ENCODE data around the gene C6orf62. TPM values are rescaled to one million over a fixed set of nuclear protein-coding genes. Genes with fewer than 3 reads are reported as not detected.
"Not testable (repeated sequence)": the region's sequence is repeated elsewhere in the genome, so short reads cannot be mapped to it uniquely, and the experiment has no call there.

Gene C6orf62
- total RNA-seq, 2 donors from 2014 or later = 103 to 110 TPM

GRCh38 chr6:24666097-24666640, 52.8 kb downstream of the C6orf62 start:
- ATAC-seq (peak; percentile 38), DNase-seq (peak in 2 of 3 donors; percentile 22 to 31)
- peaks cover 7% of the 10 kb centered on the region for H3K36me3 Mint-ChIP-seq (ENCODE audit: low read depth)
- H3K4me1 Mint-ChIP-seq = peaks cover 50% of the 10 kb centered on the region
- peak overlapping the region; percentile 96 for H3K4me3 Mint-ChIP-seq
- no peaks in the 10 kb centered on the region for H3K9me3 ChIP-seq (ENCODE audit: control insufficient read depth, low read length, poor library complexity, severe bottlenecking)
- H3K27me3 Mint-ChIP-seq = no peaks in the 10 kb centered on the region
- H3K27ac Mint-ChIP-seq = peak overlapping the region; percentile 99

- ATAC-seq (no peak), DNase-seq (no peak)
- H3K27ac Mint-ChIP-seq = peak overlapping the region; percentile 99
- peaks cover 7% of the 10 kb centered on the region for H3K36me3 Mint-ChIP-seq (ENCODE audit: low read depth)
- peak overlapping the region; percentile 43 for H3K4me3 Mint-ChIP-seq
- no peaks in the 10 kb centered on the region for H3K27me3 Mint-ChIP-seq
- peaks cover 53% of the 10 kb centered on the region for H3K4me1 Mint-ChIP-seq
- no peaks in the 10 kb centered on the region for H3K9me3 ChIP-seq (ENCODE audit: control insufficient read depth, low read length, poor library complexity, severe bottlenecking)
Observed at GRCh38 chr6:24664046-24664987, 54.6 kb downstream of the C6orf62 start.

GRCh38 chr6:24663189-24663588, 55.8 kb downstream of the C6orf62 start:
- peak overlapping the region; percentile 73 for H3K27ac Mint-ChIP-seq
- no peaks in the 10 kb centered on the region for H3K27me3 Mint-ChIP-seq
- no peaks in the 10 kb centered on the region for H3K9me3 ChIP-seq (ENCODE audit: control insufficient read depth, low read length, poor library complexity, severe bottlenecking)
- no peak overlapping the region for H3K4me3 Mint-ChIP-seq
- ATAC-seq (no peak), DNase-seq (no peak)
- peaks cover 47% of the 10 kb centered on the region for H3K4me1 Mint-ChIP-seq
- H3K36me3 Mint-ChIP-seq (ENCODE audit: low read depth) = peaks cover 7% of the 10 kb centered on the region

GRCh38 chr6:24662236-24662635, 56.7 kb downstream of the C6orf62 start:
- Mint-ChIP-seq H3K27me3 (no peaks in the 10 kb centered on the region), H3K36me3 (ENCODE audit: low read depth) (peaks cover 7% of the 10 kb centered on the region), H3K4me3 (no peak overlapping the region), H3K27ac (peak overlapping the region; percentile 73), H3K4me1 (peaks cover 41% of the 10 kb centered on the region)
- DNase-seq (no peak), ATAC-seq (no peak)
- no peaks in the 10 kb centered on the region for H3K9me3 ChIP-seq (ENCODE audit: control insufficient read depth, low read length, poor library complexity, severe bottlenecking)

DNA sequence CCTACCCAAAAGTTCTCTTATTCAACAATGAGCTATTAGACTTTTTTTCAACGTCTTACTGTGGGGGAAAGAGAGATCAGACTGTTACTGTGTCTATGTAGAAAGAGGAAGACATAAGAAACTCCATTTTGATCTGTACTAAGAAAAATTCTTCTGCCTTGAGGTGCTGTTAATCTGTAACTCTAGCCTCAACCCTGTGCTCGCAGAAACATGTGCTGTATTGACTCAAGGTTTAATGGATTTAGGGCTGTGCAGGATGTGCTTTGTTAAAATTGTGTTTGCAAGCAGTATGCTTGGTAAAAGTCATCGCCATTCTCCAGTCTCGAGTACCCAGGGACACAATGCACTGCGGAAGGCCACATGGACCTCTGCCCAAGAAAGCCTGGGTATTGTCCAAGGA, 57.2 kb downstream of the C6orf62 start:
- Mint-ChIP-seq H3K4me1 (peaks cover 41% of the 10 kb centered on the region), H3K27ac (peak overlapping the region; percentile 16)
- ATAC-seq; H3K36me3 Mint-ChIP-seq (ENCODE audit: low read depth); DNase-seq; H3K9me3 ChIP-seq (ENCODE audit: control insufficient read depth, low read length, poor library complexity, severe bottlenecking); H3K27me3 Mint-ChIP-seq; H3K4me3 Mint-ChIP-seq: not testable (repeated sequence)

GRCh38 chr6:24660105-24660504, 58.8 kb downstream of the C6orf62 start:
- Mint-ChIP-seq H3K4me1 (peaks cover 47% of the 10 kb centered on the region), H3K36me3 (ENCODE audit: low read depth) (peaks cover 12% of the 10 kb centered on the region), H3K27me3 (no peaks in the 10 kb centered on the region), H3K27ac (peak overlapping the region; percentile 1), H3K4me3 (no peak overlapping the region)
- DNase-seq = no peak
- no peaks in the 10 kb centered on the region for H3K9me3 ChIP-seq (ENCODE audit: control insufficient read depth, low read length, poor library complexity, severe bottlenecking)
- ATAC-seq = no peak

DNA sequence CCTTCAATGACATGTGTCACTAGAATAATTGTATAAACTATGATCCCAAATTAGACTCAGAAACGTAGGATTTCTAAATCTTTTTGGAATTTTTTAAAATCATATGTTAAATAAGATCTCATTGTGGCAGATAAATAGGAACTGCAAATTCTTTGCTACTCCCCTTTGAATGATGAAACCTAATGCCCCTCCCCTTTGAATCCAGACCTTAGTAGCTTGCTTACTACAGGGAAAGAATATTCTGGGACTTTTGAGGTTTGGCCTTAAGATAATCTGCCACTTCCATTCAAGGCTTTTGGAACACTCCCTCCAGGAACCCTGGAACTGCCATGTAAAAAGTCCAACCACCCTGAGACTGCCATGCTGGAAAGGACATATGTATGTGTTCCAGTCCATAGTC, 59.4 kb downstream of the C6orf62 start:
- ATAC-seq (no peak), DNase-seq (no peak)
- H3K36me3 Mint-ChIP-seq (ENCODE audit: low read depth) = peaks cover 11% of the 10 kb centered on the region
- no peaks in the 10 kb centered on the region for H3K9me3 ChIP-seq (ENCODE audit: control insufficient read depth, low read length, poor library complexity, severe bottlenecking)
- peaks cover 41% of the 10 kb centered on the region for H3K4me1 Mint-ChIP-seq
- H3K4me3 Mint-ChIP-seq = no peak overlapping the region
- peak overlapping the region; percentile 1 for H3K27ac Mint-ChIP-seq
- no peaks in the 10 kb centered on the region for H3K27me3 Mint-ChIP-seq

GRCh38 chr6:24658573-24659560, 60.1 kb downstream of the C6orf62 start:
- Mint-ChIP-seq H3K4me1 (peaks cover 37% of the 10 kb centered on the region), H3K36me3 (ENCODE audit: low read depth) (peaks cover 10% of the 10 kb centered on the region), H3K4me3 (no peak overlapping the region), H3K27ac (no peak overlapping the region), H3K27me3 (no peaks in the 10 kb centered on the region)
- no peaks in the 10 kb centered on the region for H3K9me3 ChIP-seq (ENCODE audit: control insufficient read depth, low read length, poor library complexity, severe bottlenecking)
- ATAC-seq = no peak
- no peak for DNase-seq

DNA sequence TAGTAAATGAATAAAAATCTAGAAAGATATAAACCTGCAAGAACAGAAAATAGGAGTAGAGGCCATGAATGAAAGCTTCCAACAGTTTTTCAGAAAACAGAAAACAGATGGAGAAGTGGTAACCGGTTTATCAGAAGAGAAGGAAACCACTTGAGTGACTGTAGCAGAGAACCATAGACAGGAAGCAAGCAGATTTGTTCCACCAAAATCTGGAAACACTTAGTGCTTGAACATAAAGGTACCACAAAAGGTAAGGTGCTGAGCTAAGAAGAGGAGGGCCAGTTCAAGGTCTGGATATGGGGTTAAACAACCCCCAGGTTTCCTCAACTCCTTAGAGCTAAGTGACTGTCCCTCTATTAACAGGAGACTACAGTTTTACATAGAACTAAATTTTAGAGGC, 63.7 kb downstream of the C6orf62 start:
- H3K27ac Mint-ChIP-seq = peak overlapping the region; percentile 70
- no peak for ATAC-seq

More for the DNA sequence above, 63.7 kb downstream of the C6orf62 start:
- DNase-seq = no peak
- H3K4me1 Mint-ChIP-seq = peaks cover 24% of the 10 kb centered on the region
- H3K27me3 Mint-ChIP-seq = no peaks in the 10 kb centered on the region
- no peaks in the 10 kb centered on the region for H3K9me3 ChIP-seq (ENCODE audit: control insufficient read depth, low read length, poor library complexity, severe bottlenecking)
- H3K4me3 Mint-ChIP-seq = no peak overlapping the region
- peaks cover 15% of the 10 kb centered on the region for H3K36me3 Mint-ChIP-seq (ENCODE audit: low read depth)

Other genes starting within 250 kb of the C6orf62 start
- under 1 TPM; 0.21 to 0.40 TPM for gene GPLD1, start 229.6 kb downstream of the C6orf62 start, total RNA-seq
- gene ALDH5A1, start 224.2 kb downstream of the C6orf62 start, total RNA-seq = 1 to 10 TPM; 4.7 TPM
- under 1 TPM; 0.07 to 0.16 TPM for gene KIAA0319, start 73.0 kb downstream of the C6orf62 start, total RNA-seq
- gene TDP2, start 52.3 kb downstream of the C6orf62 start, total RNA-seq = 10 to 100 TPM; 35.6 to 42.0 TPM
- gene ACOT13, start 52.1 kb downstream of the C6orf62 start, total RNA-seq = 1 to 10 TPM; 2.9 to 5.3 TPM
- 10 to 100 TPM; 11.7 to 15.3 TPM for gene GMNN, start 55.8 kb upstream of the C6orf62 start, total RNA-seq
- gene ARMH2, start 79.8 kb upstream of the C6orf62 start, total RNA-seq = 1 to 10 TPM; 1.1 to 2.7 TPM
- gene RIPOR2, start 216.8 kb upstream of the C6orf62 start, total RNA-seq = 100 to 1,000 TPM; 296 to 364 TPM